Activated CD8-positive, alpha-beta memory T cell treated with anti-CD3 and anti-CD28 coated beads for 4 hours (primary cell): Measurements from ENCODE around the gene SCOC.
A peak's percentile ranks its signal among the peaks of the same experiment; 100 is the strongest.

Source experiments
- DNase-seq, 2 donors: peaks; one replicate each; pipeline ENCODE4 v3.0.0-alpha.2; 2020; ENCODE audit warnings: low read depth in 2 of 2

Gene SCOC

GRCh38 chr4:140373328-140374129 is at the start of gene SCOC:
Gene SCOC, plus strand, starts transcription at chr4:140373646. Its CDS starts 5,525 bp downstream, at chr4:140379171.
- peak; percentile 93 to 95 for DNase-seq

- DNase-seq = no peak
These were observed 47.0 kb upstream of the SCOC start for GRCh38 chr4:140326395-140326993.

GRCh38 chr4:140330311-140330900 is 43.0 kb upstream of the SCOC start:
- DNase-seq = no peak

- no peak for DNase-seq
These were observed 42.2 kb upstream of the SCOC start for GRCh38 chr4:140331245-140331644.

- DNase-seq = no peak
These were observed 41.6 kb upstream of the SCOC start for GRCh38 chr4:140331876-140332275.

GRCh38 chr4:140332734-140333133 is 40.7 kb upstream of the SCOC start:
- no peak for DNase-seq

GRCh38 chr4:140333523-140333922 is 39.9 kb upstream of the SCOC start:
- no peak for DNase-seq

- no peak for DNase-seq
These were observed 38.4 kb upstream of the SCOC start for GRCh38 chr4:140335076-140335475.

- DNase-seq = no peak
These were observed 36.7 kb upstream of the SCOC start for GRCh38 chr4:140336730-140337129.

- DNase-seq = no peak
These were observed 30.8 kb upstream of the SCOC start for GRCh38 chr4:140342620-140343019.

GRCh38 chr4:140343303-140343702 is 30.1 kb upstream of the SCOC start:
- DNase-seq = no peak

- DNase-seq = no peak
These were observed 29.3 kb upstream of the SCOC start for GRCh38 chr4:140344101-140344500.

- no peak for DNase-seq
These were observed 28.8 kb upstream of the SCOC start for GRCh38 chr4:140344621-140345020.

GRCh38 chr4:140346136-140346535 is 27.3 kb upstream of the SCOC start:
- DNase-seq = no peak

- DNase-seq = no peak
These were observed 23.6 kb upstream of the SCOC start for GRCh38 chr4:140349816-140350215.

GRCh38 chr4:140351093-140352075 is 22.1 kb upstream of the SCOC start:
- no peak for DNase-seq

- DNase-seq = no peak
These were observed 19.7 kb upstream of the SCOC start for GRCh38 chr4:140353786-140354185.

GRCh38 chr4:140355288-140355687 is 18.2 kb upstream of the SCOC start:
- no peak for DNase-seq

- no peak for DNase-seq
These were observed 15.6 kb upstream of the SCOC start for GRCh38 chr4:140357868-140358267.

- DNase-seq = no peak
These were observed 15.2 kb upstream of the SCOC start for GRCh38 chr4:140358281-140358680.

GRCh38 chr4:140359562-140360427 is 13.7 kb upstream of the SCOC start:
- DNase-seq = peak; percentile 56 to 57
